ENCODE results near the gene PDE4D. TPM values are rescaled to one million over a fixed set of nuclear protein-coding genes. Genes with fewer than 3 reads are reported as not detected.

The PDE4D gene
- total RNA-seq, 1 experiment from 2014 or later, result 2.1 TPM

DNA sequence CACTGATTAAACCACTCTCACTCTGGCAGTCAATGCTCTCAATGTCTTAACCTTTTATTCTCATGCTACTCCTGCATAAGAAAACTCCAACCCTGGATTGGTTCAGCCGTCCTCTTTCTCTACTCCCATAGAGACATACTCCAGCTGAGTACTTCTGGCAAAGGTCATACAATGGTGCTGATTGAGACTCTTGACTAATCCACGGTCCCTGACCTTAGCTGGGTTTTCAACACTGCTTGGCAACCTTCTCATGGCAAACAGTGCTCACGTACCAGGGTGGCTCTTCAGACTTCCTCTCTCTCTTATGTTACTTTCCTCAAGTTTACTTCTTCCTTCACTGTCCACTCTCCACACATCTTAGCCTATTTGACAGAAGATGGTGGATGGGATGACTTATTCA is 963.0 kb downstream of the PDE4D start:
- no peak overlapping the region for H3K4ac ChIP-seq (ENCODE audit: low read depth, low read length)

More for the DNA sequence above, 963.0 kb downstream of the PDE4D start:
- Histone ChIP-seq H3K9ac (ENCODE audit: extremely low read depth, insufficient read length, low read length) (no peak overlapping the region), H3K79me1 (ENCODE audit: insufficient read depth, low read depth, low read length, poor library complexity, severe bottlenecking) (no peaks in the 10 kb centered on the region), H2BK120ac (ENCODE audit: low read depth, low read length, poor library complexity, severe bottlenecking) (no peak overlapping the region), H3K4me2 (ENCODE audit: insufficient read depth, insufficient read length, low read length) (no peak overlapping the region), H3K27me3 (ENCODE audit: insufficient read depth, low read length) (no peaks in the 10 kb centered on the region), H3K4me1 (ENCODE audit: insufficient read depth, low read length) (peaks cover 7% of the 10 kb centered on the region), H3K18ac (ENCODE audit: insufficient read length, low read depth, low read length) (no peak overlapping the region), H4K5ac (ENCODE audit: insufficient read length, low read depth, low read length) (no peak overlapping the region), H4K20me1 (ENCODE audit: control insufficient read depth, insufficient read depth, insufficient read length) (no peaks in the 10 kb centered on the region), H2AFZ (ENCODE audit: low read length) (no peak overlapping the region), H3K79me2 (ENCODE audit: insufficient read depth, low read length) (no peaks in the 10 kb centered on the region), H3K9me3 (ENCODE audit: control insufficient read depth, low read depth, low read length) (no peaks in the 10 kb centered on the region), H3K14ac (ENCODE audit: insufficient read depth, low read length) (no peak overlapping the region), H3K23me2 (ENCODE audit: insufficient read length, low read depth, low read length, poor library complexity, severe bottlenecking) (no peaks in the 10 kb centered on the region), H3K23ac (ENCODE audit: insufficient read length, low read depth, low read length) (no peak overlapping the region), H4K8ac (replicated peaks; ENCODE audit: insufficient read length, low read depth, low read length) (no peak overlapping the region), H3T11ph (ENCODE audit: low read length) (no peak overlapping the region), H2BK20ac (ENCODE audit: low read depth, low read length, poor library complexity, severe bottlenecking) (no peak overlapping the region), H2BK5ac (ENCODE audit: insufficient read length, low read length) (no peak overlapping the region), H2AK5ac (ENCODE audit: insufficient read length, low read length) (no peak overlapping the region), H3K27ac (ENCODE audit: insufficient read length, low read depth, low read length) (no peak overlapping the region), H2BK15ac (ENCODE audit: low read depth, low read length) (no peak overlapping the region), H4K91ac (ENCODE audit: insufficient read length, low read depth, low read length) (no peak overlapping the region), H2BK12ac (ENCODE audit: insufficient read length, low read depth, low read length) (no peak overlapping the region), H3K56ac (ENCODE audit: insufficient read length, low read depth, low read length) (no peak overlapping the region)
- no peak overlapping the region for H3K4me3 Mint-ChIP-seq
- H3K36me3 Mint-ChIP-seq (ENCODE audit: insufficient read depth in 1 of 3, low read depth in 3 of 3), result no peaks in the 10 kb centered on the region
- DNase-seq, result no peak
- H3K27me3 Mint-ChIP-seq (ENCODE audit: low read depth), result peaks cover 3% of the 10 kb centered on the region
- H3K27ac Mint-ChIP-seq, result no peak overlapping the region; a peak in 1 of 7 replicates
- WGBS (ENCODE audit: extremely low coverage, insufficient read length, low lambda C conversion rate), result no CpG with 5 or more reads among the region's 3 CpGs
- TF ChIP-seq, protein P1, sequence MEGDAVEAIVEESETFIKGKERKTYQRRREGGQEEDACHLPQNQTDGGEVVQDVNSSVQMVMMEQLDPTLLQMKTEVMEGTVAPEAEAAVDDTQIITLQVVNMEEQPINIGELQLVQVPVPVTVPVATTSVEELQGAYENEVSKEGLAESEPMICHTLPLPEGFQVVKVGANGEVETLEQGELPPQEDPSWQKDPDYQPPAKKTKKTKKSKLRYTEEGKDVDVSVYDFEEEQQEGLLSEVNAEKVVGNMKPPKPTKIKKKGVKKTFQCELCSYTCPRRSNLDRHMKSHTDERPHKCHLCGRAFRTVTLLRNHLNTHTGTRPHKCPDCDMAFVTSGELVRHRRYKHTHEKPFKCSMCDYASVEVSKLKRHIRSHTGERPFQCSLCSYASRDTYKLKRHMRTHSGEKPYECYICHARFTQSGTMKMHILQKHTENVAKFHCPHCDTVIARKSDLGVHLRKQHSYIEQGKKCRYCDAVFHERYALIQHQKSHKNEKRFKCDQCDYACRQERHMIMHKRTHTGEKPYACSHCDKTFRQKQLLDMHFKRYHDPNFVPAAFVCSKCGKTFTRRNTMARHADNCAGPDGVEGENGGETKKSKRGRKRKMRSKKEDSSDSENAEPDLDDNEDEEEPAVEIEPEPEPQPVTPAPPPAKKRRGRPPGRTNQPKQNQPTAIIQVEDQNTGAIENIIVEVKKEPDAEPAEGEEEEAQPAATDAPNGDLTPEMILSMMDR (conservative IDR thresholded peaks at IDR 0.05), result no peak
- H3K4me1 Mint-ChIP-seq, result peaks cover 30 to 32% of the 10 kb centered on the region in 2 experiments
- H3K9me3 Mint-ChIP-seq, result no peaks in the 10 kb centered on the region
